ENCODE results near the gene PGGHG.

DNA sequence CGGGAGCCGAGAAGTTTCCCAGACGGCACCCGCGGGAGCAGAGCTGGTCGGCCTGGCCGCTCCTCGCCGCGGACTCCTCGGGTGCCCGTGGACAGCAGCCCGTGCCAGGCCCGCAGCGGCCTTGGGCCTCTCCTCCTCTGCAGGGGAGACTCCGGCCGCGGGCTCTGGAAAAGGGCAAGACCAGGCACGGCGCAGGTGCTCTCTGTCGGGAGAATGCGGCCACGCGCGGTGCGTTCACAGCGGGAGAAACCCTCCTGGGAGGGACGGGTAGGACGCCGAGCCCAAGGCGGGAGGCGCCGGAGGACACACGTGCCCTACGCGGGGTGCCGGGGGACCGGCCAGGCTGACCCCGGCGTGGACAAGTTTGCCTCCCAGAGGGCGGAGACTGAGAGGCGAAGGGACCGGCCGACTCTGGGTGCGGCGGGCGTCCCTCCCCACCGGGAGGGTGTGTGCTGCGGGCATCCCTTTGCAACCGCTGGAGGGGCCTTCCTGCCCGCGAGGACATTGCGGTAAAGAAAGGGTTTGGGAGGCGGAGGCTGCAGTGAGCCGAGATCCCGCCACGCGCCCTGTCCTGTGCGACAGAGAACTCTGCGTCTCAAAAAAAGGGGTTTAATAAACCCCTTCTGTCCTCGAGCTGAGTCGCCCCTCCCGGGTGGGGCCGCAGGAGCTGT lies 27.2 kb downstream of the PGGHG start:
- TF ChIP-seq, protein P1, sequence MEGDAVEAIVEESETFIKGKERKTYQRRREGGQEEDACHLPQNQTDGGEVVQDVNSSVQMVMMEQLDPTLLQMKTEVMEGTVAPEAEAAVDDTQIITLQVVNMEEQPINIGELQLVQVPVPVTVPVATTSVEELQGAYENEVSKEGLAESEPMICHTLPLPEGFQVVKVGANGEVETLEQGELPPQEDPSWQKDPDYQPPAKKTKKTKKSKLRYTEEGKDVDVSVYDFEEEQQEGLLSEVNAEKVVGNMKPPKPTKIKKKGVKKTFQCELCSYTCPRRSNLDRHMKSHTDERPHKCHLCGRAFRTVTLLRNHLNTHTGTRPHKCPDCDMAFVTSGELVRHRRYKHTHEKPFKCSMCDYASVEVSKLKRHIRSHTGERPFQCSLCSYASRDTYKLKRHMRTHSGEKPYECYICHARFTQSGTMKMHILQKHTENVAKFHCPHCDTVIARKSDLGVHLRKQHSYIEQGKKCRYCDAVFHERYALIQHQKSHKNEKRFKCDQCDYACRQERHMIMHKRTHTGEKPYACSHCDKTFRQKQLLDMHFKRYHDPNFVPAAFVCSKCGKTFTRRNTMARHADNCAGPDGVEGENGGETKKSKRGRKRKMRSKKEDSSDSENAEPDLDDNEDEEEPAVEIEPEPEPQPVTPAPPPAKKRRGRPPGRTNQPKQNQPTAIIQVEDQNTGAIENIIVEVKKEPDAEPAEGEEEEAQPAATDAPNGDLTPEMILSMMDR (IDR thresholded peaks at IDR 0.05; ENCODE audit: low read length): no peak
- no peak for TF ChIP-seq EZH2 (IDR thresholded peaks at IDR 0.05; ENCODE audit: borderline replicate concordance, low read length)
